IMR-90 (cell line): ENCODE measurements around the gene ZNF598. TPM values are rescaled to one million over a fixed set of nuclear protein-coding genes. Genes with fewer than 3 reads are reported as not detected.
A peak's percentile ranks its signal among the peaks of the same experiment; 100 is the strongest.

ENCODE experiments used
- ATAC-seq: fragments of 200-7000 bp; cut with Tn5 transposase; 2 replicates; pipeline ENCODE4 v1.9.1; 2020; ENCODE audit warnings: low read depth, mild to moderate bottlenecking, moderate library complexity
- BruUV-seq: library from RNA; stranded (reverse); fragments of 400-500 nt; replicated peaks from 2 replicates; lab custom pipeline; 2021; lab: Mats Ljungman, UMichigan
- CTCF ChIA-PET: fragments of 300-600 bp; formaldehyde crosslinking; extraction: SDS; loops from one replicate; lab custom pipeline; 2021; ENCODE audit warnings: antibody characterized with exemption; lab: Yijun Ruan, JAX
- POLR2A ChIA-PET: fragments of 300-600 bp; sonication (Branson Sonifier 250); formaldehyde crosslinking; loops from one replicate; lab custom pipeline; 2022; ENCODE audit warnings: antibody characterized with exemption; ENCODE audit not compliant: unreplicated experiment; lab: Charles Lee
- DNase-seq: peaks from one replicate; pipeline ENCODE4 v3.0.0; 2013
- H2AFZ ChIP-seq: replicated peaks from 2 replicates; pipeline ENCODE3; 2013; ENCODE audit warnings: low read length, mild to moderate bottlenecking; ENCODE audit not compliant: poor library complexity
- H2AK5ac ChIP-seq: 2 replicates; pipeline ENCODE4 v1.6.1; 2013; ENCODE audit warnings: low read depth, low read length, inconsistent platforms
- H2AK9ac ChIP-seq: replicated peaks from 2 replicates; pipeline ENCODE3; 2013; ENCODE audit warnings: mild to moderate bottlenecking, low read depth, low read length, moderate library complexity; ENCODE audit not compliant: poor library complexity
- H2BK120ac ChIP-seq: 2 replicates; pipeline ENCODE4 v1.6.1; 2013; ENCODE audit warnings: low read depth, low read length, inconsistent platforms
- H2BK15ac ChIP-seq: 3 replicates; pipeline ENCODE4 v1.6.1; 2013; ENCODE audit warnings: low read depth, low read length, inconsistent platforms
- H2BK20ac ChIP-seq: 2 replicates; pipeline ENCODE4 v1.6.1; 2013; ENCODE audit warnings: low read depth, mild to moderate bottlenecking, inconsistent platforms, low read length, moderate library complexity
- H2BK5ac ChIP-seq: 2 replicates; pipeline ENCODE4 v1.6.1; 2013; ENCODE audit warnings: mild to moderate bottlenecking, low read depth, low read length, inconsistent platforms; ENCODE audit not compliant: poor library complexity, severe bottlenecking
- H3K14ac ChIP-seq: replicated peaks from 2 replicates; pipeline ENCODE4 v1.6.1; 2013; ENCODE audit warnings: low read depth, low read length, inconsistent platforms
- H3K18ac ChIP-seq: 2 replicates; pipeline ENCODE4 v1.6.1; 2013; ENCODE audit warnings: low read depth, low read length, control low read depth
- H3K23ac ChIP-seq: 2 replicates; pipeline ENCODE4 v1.6.1; 2013; ENCODE audit warnings: low read depth, low read length, inconsistent platforms
- H3K27ac ChIP-seq: 2 replicates; pipeline ENCODE4 v1.5.1; 2013; ENCODE audit warnings: mild to moderate bottlenecking, control low read depth, low read length; ENCODE audit not compliant: insufficient read depth
- H3K27me3 ChIP-seq: 2 replicates; pipeline ENCODE4 v1.6.1; 2013; ENCODE audit warnings: low read length; ENCODE audit not compliant: control insufficient read depth, insufficient read depth
- H3K36me3 ChIP-seq: 2 replicates; pipeline ENCODE4 v1.6.1; 2013; ENCODE audit warnings: low read length, mixed read lengths; ENCODE audit not compliant: control insufficient read depth, insufficient read depth
- H3K4ac ChIP-seq: 2 replicates; pipeline ENCODE4 v1.6.1; 2013; ENCODE audit warnings: low read depth, low read length, inconsistent platforms
- H3K4me1 ChIP-seq: 2 replicates; pipeline ENCODE4 v1.6.1; 2013; ENCODE audit warnings: low read length, mixed read lengths; ENCODE audit not compliant: control insufficient read depth, insufficient read depth
- H3K4me2 ChIP-seq: 2 replicates; pipeline ENCODE4 v1.6.1; 2013; ENCODE audit warnings: low read depth, mild to moderate bottlenecking, control low read depth, low read length, moderate library complexity
- H3K4me3 ChIP-seq: 2 replicates; pipeline ENCODE4 v1.5.1; 2013; ENCODE audit warnings: low read depth, mild to moderate bottlenecking, control low read depth, low read length, moderate library complexity; ENCODE audit not compliant: insufficient read depth
- H3K56ac ChIP-seq: 2 replicates; pipeline ENCODE4 v1.6.1; 2013; ENCODE audit warnings: low read length, inconsistent platforms; ENCODE audit not compliant: insufficient read depth; ENCODE audit errors: extremely low read depth
- H3K79me1 ChIP-seq, 2 experiments: 2 replicates each; pipeline ENCODE4 v1.6.1; 2013; ENCODE audit warnings: low read length in 2 of 2, inconsistent platforms in 1 of 2, low read depth in 1 of 2
- H3K9ac ChIP-seq: 2 replicates; pipeline ENCODE4 v1.6.1; 2013; ENCODE audit warnings: low read depth, low read length, control low read depth
- H3K9me1 ChIP-seq: 2 replicates; pipeline ENCODE4 v1.6.1; 2013; ENCODE audit warnings: low read length, inconsistent platforms; ENCODE audit not compliant: insufficient read depth
- H3K9me3 ChIP-seq: 2 replicates; pipeline ENCODE4 v1.6.1; 2013; ENCODE audit warnings: low read length; ENCODE audit not compliant: control insufficient read depth, insufficient read depth
- H4K20me1 ChIP-seq: 2 replicates; pipeline ENCODE4 v1.6.1; 2013; ENCODE audit warnings: low read length, inconsistent platforms; ENCODE audit not compliant: insufficient read depth
- H4K5ac ChIP-seq: 2 replicates; pipeline ENCODE4 v1.6.1; 2013; ENCODE audit warnings: mild to moderate bottlenecking, low read depth, low read length, control low read depth
- H4K8ac ChIP-seq, 2 experiments: 2 replicates each; pipeline ENCODE4 v1.6.1; 2013; ENCODE audit warnings: low read depth in 2 of 2, low read length in 2 of 2, control low read depth in 1 of 2, inconsistent platforms in 1 of 2
- H4K91ac ChIP-seq: 2 replicates; pipeline ENCODE4 v1.6.1; 2013; ENCODE audit warnings: low read depth, low read length, inconsistent platforms; ENCODE audit not compliant: insufficient read depth
- BHLHE40 ChIP-seq: fragments of 150-350 bp; IDR thresholded peaks from 2 replicates; pipeline ENCODE4 v1.6.1; 2016; ENCODE audit warnings: mild to moderate bottlenecking, low read depth, low read length
- CEBPB ChIP-seq: IDR thresholded peaks from 2 replicates; pipeline ENCODE4 v1.6.1; 2012; ENCODE audit warnings: low read depth, low read length, improper control_type of control experiment
- CHD1 ChIP-seq: IDR thresholded peaks from 2 replicates; pipeline ENCODE4 v1.6.1; 2012; ENCODE audit warnings: low read depth, low read length, improper control_type of control experiment
- CTCF ChIP-seq: conservative IDR thresholded peaks from 2 replicates; pipeline ENCODE4 v1.5.1; 2012; ENCODE audit warnings: mild to moderate bottlenecking, low read depth, low read length, improper control_type of control experiment
- ELK1 ChIP-seq: fragments of 150-350 bp; IDR thresholded peaks from 2 replicates; pipeline ENCODE4 v1.6.1; 2016; ENCODE audit warnings: low read depth, mild to moderate bottlenecking, low read length, moderate library complexity, borderline replicate concordance
- FOS ChIP-seq: fragments of 150-350 bp; IDR thresholded peaks from 2 replicates; pipeline ENCODE4 v1.6.1; 2016; ENCODE audit warnings: low read depth, low read length
- MAFK ChIP-seq: IDR thresholded peaks from 2 replicates; pipeline ENCODE4 v1.6.1; 2012; ENCODE audit warnings: low read depth, low read length, improper control_type of control experiment
- MAZ ChIP-seq: IDR thresholded peaks from 2 replicates; pipeline ENCODE4 v1.6.1; 2012; ENCODE audit warnings: low read depth, mild to moderate bottlenecking, low read length, improper control_type of control experiment, moderate library complexity, borderline replicate concordance
- MXI1 ChIP-seq: IDR thresholded peaks from 2 replicates; pipeline ENCODE4 v1.6.1; 2012; ENCODE audit warnings: low read depth, mild to moderate bottlenecking, low read length, moderate library complexity, borderline replicate concordance
- NFE2L2 ChIP-seq: fragments of 150-350 bp; IDR thresholded peaks from 2 replicates; pipeline ENCODE4 v1.6.1; 2016; ENCODE audit warnings: low read depth, mild to moderate bottlenecking, low read length
- POLR2A ChIP-seq: IDR thresholded peaks from 2 replicates; pipeline ENCODE4 v1.6.1; 2012; ENCODE audit warnings: mild to moderate bottlenecking, low read depth, low read length
- RAD21 ChIP-seq: IDR thresholded peaks from 2 replicates; pipeline ENCODE4 v1.6.1; 2012; ENCODE audit warnings: low read length, improper control_type of control experiment
- RCOR1 ChIP-seq: IDR thresholded peaks from 2 replicates; pipeline ENCODE4 v1.6.1; 2012; ENCODE audit warnings: mild to moderate bottlenecking, low read length, improper control_type of control experiment; ENCODE audit not compliant: insufficient replicate concordance
- RFX5 ChIP-seq: IDR thresholded peaks from 2 replicates; pipeline ENCODE4 v1.8.0; 2012; ENCODE audit warnings: low read depth, mild to moderate bottlenecking, low read length, moderate library complexity
- SMC3 ChIP-seq: fragments of 150-350 bp; IDR thresholded peaks from 2 replicates; pipeline ENCODE4 v1.6.1; 2016; ENCODE audit warnings: low read depth, mild to moderate bottlenecking, antibody characterized with exemption, low read length, moderate library complexity
- USF2 ChIP-seq: fragments of 150-350 bp; IDR thresholded peaks from 2 replicates; pipeline ENCODE4 v1.6.1; 2017; ENCODE audit warnings: mild to moderate bottlenecking, antibody characterized with exemption, low read length, low read depth
- WGBS, 2 experiments: methylation state at CpG; one replicate each; pipeline versions ENCODE4 v1.1.5 to v1.1.7; 2013; ENCODE audit warnings: missing lambda C conversion rate in 2 of 2; ENCODE audit not compliant: insufficient read length in 1 of 2; ENCODE audit errors: extremely low coverage in 2 of 2; 5-methylcytosine and 5-hydroxymethylcytosine counted together
- dilution Hi-C: fragments of 300-500 bp; cut with HindIII; formaldehyde crosslinking; loops from one replicate; pipeline ENCODE4 v1.14.3; 2018; ENCODE audit warnings: low sequenced_read_pairs; ENCODE audit not compliant: unreplicated experiment
- in situ Hi-C: fragments of 300-500 bp; cut with MboI; formaldehyde crosslinking; loops from 3 replicates; pipeline ENCODE4 v1.14.3; 2019; ENCODE audit warnings: low sequenced_read_pairs, inconsistent platforms, mixed read lengths
- intact Hi-C: fragments of 100-400 bp; cut with micrococcal nuclease; formaldehyde crosslinking; loops from 2 replicates; pipeline ENCODE4 v1.10.0; 2022
- polyA plus RNA-seq, 3 experiments: library from polyadenylated mRNA; depleted of rRNA; stranded (reverse); fragments of >200 nt; gene quantifications; 2 replicates each; pipeline ENCODE4 v1.2.3, GENCODE V29; 2012; ENCODE audit warnings: low replicate concordance in 1 of 3
- total RNA-seq: library from RNA; depleted of rRNA; stranded (reverse); fragments of >200 nt; gene quantifications from 2 replicates; pipeline ENCODE4 v1.2.3, GENCODE V29; 2012

ZNF598 gene
- total and polyA plus RNA-seq, 2 of the 4 experiments (the other 2 are of a cell fraction) = 3.4 to 36.4 TPM

- in situ Hi-C loops (no loop called here), dilution Hi-C loops (no loop called here)
- peak overlapping the region; percentile 6 for H2AK9ac ChIP-seq
Measured at GRCh38 chr16:2006317-2006716, 3.3 kb downstream of the ZNF598 start.

More at GRCh38 chr16:2006317-2006716, 3.3 kb downstream of the ZNF598 start:
- H2AK5ac ChIP-seq = no peak overlapping the region
- no peak overlapping the region for H4K5ac ChIP-seq
- WGBS, 2 experiments = 94% methylated on average over 5 of the region's 8 CpGs; no CpG with 5 or more reads in 1 of the 2 experiments
- no peak overlapping the region for H2BK120ac ChIP-seq
- no peak overlapping the region for H3K4me3 ChIP-seq
- ATAC-seq (no peak), DNase-seq (no peak)
- H3K27me3 ChIP-seq = no peaks in the 10 kb centered on the region
- BruUV-seq = no TSS peak
- no peak overlapping the region for H2BK5ac ChIP-seq
- TF ChIP-seq RFX5 (no peak), MAFK (no peak), CHD1 (no peak), RCOR1 (no peak), USF2 (no peak), MXI1 (no peak), NFE2L2 (no peak), CEBPB (no peak), CTCF (no peak), POLR2A (no peak), SMC3 (no peak), RAD21 (no peak), MAZ (no peak), BHLHE40 (no peak), FOS (no peak), ELK1 (no peak)
- ChIA-PET CTCF (no interaction called here), POLR2A (no interaction called here)
- peaks cover 30% of the 10 kb centered on the region for H3K36me3 ChIP-seq
- H3K56ac ChIP-seq = no peak overlapping the region
- H3K9me1 ChIP-seq = peaks cover 8% of the 10 kb centered on the region; the same call in 1 of the 2 replicates
- no peak overlapping the region for H3K18ac ChIP-seq
- H3K9me3 ChIP-seq = no peaks in the 10 kb centered on the region
- H3K4ac ChIP-seq = no peak overlapping the region
- intact Hi-C loops = no loop called here
- H4K91ac ChIP-seq = no peak overlapping the region
- no peak overlapping the region for H4K8ac ChIP-seq
- no peak overlapping the region for H3K4me2 ChIP-seq
- 0 out of 2 replicates have a peak overlapping the region, but pooled peaks have one; percentile 43 for H3K23ac ChIP-seq
- no peak overlapping the region for H3K27ac ChIP-seq
- H2BK20ac ChIP-seq = no peak overlapping the region
- H3K4me1 ChIP-seq = peaks cover 28% of the 10 kb centered on the region
- peaks cover 19 to 88% of the 10 kb centered on the region in 2 experiments; a peak in 3 of 4 replicates for H3K79me1 ChIP-seq
- peaks cover 76% of the 10 kb centered on the region for H4K20me1 ChIP-seq
- no peak overlapping the region for H3K14ac ChIP-seq
- H3K9ac ChIP-seq = no peak overlapping the region
- no peak overlapping the region for H2BK15ac ChIP-seq
- H2AFZ ChIP-seq = no peak overlapping the region
